NCI-H146 treated with DMSO at 0.1 percent for 48 hours (cell line): ENCODE measurements around the gene TOR3A.

Source experiments
- DNase-seq: peaks from one replicate; lab custom pipeline; 2025; ENCODE audit not compliant: unreplicated experiment; lab: John Stamatoyannopoulos, UW

Gene TOR3A

DNA sequence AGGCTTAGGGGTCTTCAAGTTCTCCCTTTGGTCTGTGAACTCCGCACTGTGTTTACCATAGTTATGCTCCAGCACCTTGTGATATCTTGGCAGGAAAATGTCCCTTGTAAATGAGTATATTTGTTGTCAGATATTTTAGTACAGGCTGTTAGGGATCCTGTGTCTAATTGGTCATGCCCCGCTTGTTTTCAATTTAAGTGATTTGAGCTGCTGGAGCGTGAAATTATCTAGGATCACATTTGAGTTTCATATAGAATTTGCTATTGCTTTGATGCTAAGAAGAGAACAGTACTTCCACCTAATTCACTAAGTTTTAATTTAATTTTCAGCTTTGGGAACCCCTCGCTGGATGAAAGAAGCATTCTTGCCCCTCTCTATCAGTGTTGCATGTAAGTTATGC lies 15.4 kb upstream of the TOR3A start:
- DNase-seq: no peak

DNA sequence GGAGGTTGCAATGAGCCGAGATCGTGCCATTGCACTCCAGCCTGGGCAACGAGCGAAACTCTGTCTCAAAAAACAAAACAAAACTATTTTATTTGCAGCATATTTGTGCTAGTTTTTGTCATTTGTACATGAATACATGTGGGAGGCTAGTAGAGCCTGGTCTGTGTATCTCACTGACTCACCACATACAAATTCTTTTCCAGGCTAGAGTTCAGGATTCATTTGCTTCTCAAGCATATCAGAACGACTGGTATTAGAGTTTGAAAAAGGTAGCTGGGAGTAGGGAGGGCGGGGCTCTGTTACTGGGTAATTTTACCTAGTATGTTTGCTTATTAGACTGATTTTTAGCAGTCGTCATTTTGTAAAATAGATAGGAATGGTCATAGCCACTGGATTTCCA lies 4.5 kb upstream of the TOR3A start:
- DNase-seq: no peak

DNA sequence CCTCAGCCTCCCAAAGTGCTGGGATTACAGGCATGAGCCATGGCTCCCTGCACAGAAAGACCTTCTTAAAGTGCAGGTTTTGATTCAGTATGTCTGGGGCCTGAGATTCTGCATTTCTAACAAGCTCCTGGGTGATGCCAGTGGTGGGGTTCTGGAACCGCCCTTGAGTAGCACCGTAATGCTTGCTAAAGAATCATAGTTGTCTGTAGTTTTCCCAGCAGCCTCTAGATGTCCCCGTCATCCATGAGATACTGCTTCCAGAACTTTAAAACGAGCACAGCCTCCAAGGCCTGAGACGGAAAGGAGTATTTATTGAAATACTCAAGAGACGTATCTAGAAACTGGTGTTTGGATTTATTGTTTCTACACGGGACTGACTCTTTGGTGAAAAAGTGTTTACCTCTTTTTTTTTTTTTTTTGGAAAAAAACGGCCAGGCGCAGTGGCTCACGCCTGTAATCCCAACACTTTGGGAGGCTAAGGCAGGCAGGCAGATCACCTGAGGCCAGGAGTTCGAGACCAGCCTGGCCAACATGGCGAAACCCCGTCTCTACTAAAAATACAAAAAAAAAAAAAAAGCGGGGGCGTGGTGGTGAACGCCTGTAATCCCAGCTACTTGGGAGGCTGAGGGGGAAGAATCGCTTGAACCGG lies 2.6 kb upstream of the TOR3A start:
- DNase-seq: peak; percentile 28

DNA sequence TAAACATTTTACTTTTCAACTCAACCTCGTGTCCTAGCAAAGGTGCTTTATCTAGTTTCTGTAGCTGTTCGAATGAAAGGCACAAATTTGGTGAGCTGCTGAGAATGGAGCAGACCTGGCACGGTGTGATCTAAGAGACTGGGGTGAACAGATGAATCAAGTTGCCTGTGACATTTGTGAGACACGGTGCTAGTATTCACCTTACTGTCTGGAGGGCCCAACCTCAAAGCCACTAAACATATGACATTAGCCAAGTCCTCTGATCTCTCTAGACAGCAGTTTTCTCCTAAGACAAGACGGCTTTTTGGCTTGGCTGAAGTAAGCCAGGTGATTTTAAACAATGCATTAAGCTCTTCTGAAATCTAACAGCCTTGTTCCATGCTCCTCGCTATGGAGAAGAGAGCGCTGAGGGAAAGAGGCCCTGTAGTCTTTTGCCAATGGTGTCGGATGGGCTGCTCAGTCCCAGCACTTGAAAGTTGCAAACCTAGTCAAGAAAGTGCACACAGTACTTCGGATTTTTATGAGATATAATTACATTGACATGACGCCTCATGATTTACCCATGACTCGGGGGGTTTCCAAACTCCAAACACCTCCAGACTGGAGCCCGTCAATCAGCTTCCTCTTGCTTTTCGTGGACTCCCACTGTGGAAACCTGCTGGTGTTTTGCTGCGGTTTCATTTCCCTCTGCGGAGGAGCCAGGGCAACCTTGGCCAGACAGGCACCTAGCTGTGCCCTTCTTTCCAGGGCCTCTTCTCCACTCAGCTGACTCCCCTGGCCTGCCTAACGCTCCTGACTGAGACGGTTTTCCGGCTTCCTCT lies 794 bp upstream of the TOR3A start:
- DNase-seq: no peak

DNA sequence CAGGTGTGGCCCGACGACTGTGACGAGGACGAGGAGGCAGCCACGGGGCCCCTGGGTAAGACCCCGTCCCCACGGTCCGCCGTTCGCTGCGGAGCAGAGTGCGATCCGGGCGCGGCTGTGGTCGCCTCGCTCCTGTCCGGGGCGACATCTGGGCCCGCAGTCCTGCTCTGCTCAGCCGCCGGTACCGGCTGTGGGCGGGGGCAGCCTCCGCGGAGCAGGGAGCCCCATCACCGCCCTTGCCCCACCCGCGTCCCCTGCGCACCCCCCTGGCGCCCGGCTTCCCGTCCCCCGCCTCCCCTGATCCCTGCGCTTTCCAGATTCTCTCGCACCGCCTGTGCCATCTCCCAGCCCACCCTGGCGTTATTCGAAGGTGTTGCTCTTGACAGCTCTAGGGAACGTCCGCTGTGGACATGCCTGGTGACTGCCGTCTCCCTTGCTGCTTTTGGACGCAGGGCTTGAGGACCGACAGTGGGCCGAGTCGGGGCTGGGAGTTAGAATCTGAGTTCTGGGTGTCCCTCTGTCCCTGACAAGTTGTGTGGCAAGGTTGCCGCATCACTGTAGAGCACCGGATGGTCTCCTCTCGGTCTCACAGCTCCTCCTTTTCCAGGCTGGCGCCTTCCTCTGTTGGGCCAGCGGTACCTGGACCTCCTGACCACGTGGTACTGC lies 596 bp downstream of the TOR3A start:
- no peak for DNase-seq

DNA sequence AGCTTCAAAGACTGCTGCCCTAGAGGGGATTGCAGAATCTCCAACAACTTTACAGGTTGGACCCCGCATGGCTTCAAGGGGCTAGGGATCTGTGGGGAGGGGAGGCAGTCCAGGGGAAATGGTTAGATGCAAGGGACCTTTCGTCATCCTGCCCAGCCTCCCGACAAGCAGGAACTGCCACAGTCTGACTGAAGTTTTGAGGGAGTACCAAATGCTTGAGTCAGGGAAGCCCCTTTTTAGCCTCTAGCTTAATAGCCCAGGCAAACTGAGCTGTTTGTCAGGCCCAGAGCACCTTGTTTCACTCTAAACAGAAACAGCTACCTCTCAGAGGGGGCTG lies 1.1 kb downstream of the TOR3A start:
- no peak for DNase-seq

DNA sequence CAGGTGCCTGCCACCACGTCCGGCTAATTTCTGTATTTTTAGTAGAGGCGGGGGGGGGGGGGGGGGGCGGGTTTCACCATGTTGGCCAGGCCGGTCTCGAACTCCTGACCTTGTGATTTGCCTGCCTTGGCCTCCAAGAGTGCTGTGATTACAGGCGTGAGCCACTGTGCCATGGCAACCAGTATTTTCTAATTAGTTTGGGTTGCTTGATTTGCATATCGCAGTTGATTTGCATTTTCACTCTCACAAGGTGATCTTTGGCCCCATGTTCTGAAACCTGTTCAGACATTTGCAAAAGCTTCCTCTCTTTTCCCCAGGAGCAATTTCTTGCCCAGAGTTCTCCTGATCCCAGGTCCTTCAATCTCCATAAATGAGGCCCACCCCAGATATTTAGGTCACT lies 1.7 kb downstream of the TOR3A start:
- no peak for DNase-seq

DNA sequence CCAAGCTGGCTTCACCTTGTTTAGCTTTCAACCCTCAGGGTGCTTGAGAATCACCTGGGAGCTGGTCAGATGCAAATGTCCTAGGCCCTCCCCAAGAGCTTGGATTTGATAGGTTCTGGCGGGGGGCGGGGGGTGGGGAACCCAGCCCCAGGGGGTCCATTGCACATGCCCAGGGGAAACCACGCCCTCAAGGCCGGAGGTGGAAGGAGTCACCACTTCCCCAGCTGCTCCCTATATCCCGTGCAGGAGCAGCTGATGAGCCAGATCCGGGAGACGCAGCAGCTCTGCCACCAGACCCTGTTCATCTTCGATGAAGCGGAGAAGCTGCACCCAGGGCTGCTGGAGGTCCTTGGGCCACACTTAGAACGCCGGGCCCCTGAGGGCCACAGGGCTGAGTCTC lies 5.8 kb downstream of the TOR3A start:
- DNase-seq: no peak

DNA sequence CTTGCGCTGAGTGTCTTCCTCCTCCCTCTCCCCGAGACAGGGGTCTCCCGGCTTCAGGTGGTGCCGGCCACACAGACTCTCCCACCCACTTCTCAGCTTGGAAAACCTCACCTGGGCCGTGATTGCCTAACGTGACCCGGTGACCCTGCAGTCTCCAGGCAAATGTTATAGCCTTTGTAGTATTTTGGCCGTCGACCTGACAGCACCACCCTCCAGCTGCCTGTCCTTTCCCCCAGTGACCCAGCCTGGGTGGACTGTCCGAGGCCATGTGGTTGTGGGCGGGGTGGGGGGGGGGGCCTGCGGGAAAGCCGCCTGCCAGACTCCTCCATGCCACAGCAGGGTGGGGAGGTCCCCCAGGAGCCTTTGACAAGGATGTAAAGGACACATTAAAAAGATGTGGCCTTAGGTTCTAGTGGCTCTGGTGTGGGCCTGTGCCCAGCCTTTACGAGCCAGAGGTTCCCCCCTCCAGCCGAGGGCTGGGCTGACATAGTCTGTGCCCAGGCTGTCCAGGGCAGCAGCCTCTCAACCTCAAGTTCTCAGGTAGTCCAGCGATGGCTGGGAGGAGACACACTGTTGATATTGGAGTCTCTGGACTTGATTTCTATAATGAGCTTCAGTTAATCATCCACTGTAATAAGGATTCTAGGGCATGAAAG lies 8.1 kb downstream of the TOR3A start:
- no peak for DNase-seq

DNA sequence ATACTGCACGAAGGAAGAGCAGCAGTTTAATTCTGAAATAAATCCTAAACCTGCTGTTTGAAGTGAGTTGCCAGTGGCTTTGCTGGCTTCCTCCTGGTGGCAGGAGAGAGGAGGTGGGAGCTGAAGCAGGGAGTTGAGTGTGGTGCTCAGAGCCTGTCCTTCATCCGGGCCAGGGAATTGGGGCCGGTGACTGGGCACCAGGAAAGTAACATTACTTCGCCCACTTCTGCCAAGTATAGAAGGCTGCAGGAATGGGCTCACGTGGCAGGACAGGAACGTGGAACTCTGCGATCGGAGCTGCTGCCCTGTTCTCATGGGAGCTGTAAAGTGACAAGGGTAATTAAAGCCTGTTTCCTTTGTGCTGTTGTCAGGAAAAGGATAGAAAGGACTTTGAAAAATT lies 8.7 kb downstream of the TOR3A start:
- DNase-seq: no peak

DNA sequence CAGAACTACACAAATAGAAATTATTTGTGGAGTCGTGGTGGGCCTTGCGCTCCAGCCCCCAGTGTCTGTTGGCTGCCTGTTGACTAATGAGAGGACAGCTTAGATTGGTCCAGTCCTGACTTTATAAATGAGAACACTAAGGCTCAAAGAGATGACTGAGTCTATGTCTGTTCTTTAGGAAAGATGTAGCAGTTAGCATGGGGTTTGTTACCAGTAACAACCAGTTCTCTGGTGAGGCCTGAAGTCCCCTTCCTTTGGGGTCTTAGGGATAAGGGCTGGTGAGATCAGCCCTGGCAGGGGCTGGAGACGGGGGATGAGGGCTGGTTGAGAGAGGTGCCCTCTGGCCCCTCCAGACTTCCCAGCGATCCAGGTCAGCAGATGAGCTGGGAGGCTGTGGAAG lies 9.1 kb downstream of the TOR3A start:
- no peak for DNase-seq

DNA sequence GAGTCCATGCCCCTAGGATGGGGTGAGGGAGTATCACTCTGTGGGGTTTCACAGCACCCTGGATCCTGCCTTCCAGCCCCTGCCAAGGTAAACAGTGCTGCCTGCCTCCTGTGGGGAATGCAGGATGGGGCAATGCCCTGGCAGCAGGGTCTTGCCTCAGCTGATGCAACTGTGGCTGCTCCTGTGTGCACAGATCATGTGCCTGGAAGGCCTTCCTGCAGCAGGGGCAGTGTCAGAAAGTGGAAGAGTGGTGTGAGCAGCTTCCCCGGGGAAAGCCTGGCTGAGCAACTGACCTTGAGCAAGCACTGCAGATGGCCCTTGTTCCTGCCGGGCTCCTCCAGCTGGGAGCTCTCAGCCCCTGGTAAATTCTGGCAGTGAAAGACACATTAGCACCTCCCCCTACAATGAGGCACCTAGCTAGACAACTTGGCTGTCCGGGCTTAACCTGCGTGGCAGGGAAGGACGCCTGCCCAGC lies 9.9 kb downstream of the TOR3A start:
- no peak for DNase-seq

DNA sequence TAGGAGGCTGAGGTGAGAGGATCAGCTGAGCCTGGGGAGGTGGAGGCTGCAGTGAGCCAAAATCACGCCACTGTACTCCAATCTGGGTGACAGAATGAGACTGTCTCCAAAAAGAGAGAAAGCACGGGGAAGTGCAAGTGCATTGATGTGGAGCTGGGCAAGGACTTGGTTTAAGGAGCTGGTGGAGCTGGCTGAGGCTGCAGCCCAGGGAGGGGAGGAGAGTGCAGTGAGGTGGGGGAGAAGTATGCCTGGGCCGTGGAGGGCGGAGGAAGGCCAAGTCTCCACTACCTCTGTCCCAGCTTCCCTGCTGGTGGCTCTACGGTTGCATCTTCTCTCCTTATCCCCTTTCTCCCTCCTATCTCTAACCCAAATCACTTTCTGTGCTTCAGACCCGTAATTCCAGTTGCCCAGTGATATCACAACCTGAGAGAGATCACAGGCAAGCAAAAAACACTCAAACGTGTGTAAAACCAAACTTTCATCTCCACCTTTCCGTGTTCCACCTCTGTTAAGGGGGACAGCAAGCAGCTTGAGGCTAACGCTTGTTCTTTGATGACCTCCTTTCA lies 11.1 kb downstream of the TOR3A start:
- DNase-seq: no peak

DNA sequence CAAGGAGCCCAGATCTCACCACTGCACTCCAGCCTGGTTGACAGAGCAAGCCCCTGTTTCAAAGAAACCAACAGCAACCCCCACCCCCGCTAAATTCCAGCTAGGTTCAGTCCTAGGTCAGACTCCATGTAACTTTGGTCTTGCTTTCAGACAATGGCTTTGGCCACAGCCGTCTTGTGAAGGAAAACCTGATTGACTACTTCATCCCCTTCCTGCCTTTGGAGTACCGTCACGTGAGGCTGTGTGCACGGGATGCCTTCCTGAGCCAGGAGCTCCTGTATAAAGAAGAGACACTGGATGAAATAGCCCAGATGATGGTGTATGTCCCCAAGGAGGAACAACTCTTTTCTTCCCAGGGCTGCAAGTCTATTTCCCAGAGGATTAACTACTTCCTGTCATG lies 12.9 kb downstream of the TOR3A start:
- DNase-seq: no peak

DNA sequence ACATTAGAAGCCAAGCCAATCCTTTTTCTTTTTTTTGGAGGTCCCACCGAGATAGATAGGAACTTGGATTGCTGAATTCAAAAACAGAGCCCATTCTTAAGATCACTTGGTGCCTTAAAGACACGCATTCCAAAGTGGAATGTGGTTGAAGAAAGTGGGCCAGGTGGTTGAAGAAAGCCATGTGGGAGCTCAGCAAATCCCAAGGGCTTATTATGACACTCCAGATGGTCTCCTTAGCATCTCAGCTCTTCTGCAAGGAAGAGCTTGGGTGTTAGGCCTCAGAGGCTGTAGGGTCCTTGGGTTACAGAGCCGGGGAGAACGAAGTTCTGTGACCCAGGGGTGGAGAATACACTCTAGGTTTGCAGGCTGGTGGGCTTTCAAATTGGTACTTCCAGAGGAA lies 13.5 kb downstream of the TOR3A start:
- no peak for DNase-seq

DNA sequence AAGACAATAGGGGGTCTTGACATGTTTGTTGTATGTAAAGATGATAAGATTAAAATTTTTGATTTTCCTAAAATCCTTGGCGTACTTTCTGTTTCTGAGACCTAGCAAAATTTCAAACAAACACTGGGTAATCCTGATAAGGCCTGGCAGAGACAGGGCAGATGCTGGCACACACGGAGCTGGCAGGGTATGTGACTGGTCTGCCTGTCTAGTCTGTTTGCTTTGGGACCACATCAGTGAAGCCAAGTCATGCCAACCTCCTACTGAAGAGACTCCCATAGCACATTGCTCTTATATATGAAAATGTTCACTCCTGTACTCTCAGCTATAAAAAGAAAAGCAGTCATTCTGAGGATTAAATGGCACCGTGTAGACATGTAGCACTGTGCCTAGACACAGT lies 14.1 kb downstream of the TOR3A start:
- no peak for DNase-seq

DNA sequence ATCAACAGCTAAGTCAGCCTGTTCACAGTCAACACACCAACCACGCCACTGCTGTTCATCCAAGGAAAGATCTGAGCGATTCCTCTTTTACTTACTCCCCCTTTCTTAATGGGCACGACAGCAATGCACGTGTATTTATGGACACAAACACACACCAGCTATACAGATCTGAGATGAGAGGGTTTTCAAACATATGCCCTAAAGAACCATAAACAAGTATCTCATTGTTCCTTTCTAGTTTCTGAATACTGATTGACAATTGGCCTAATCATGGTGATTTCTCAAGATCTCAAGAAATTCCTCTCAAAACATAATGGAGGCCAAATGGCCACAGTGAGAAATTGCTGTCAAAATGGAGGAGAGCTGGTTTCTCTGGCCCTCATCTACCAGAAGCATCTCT lies 18.0 kb downstream of the TOR3A start:
- no peak for DNase-seq

DNA sequence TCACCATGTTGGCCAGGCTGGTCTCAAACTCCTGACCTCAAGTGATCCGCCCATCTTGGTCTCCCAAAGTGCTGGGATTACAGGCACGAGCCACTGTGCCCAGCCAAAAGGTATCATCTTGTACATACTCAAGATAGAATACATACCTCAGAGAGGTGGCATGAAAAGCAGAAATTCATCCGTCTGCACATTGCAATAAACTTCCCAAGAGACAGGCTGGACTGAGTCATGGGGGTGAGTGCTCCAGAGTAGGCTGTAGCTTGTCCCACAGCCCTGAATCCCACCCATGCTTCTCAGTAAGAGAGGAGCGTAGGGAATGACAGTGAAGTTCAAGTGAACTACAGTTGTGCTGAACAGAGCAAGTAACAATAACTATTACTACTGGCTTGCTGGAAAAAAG lies 19.7 kb downstream of the TOR3A start:
- DNase-seq: no peak

DNA sequence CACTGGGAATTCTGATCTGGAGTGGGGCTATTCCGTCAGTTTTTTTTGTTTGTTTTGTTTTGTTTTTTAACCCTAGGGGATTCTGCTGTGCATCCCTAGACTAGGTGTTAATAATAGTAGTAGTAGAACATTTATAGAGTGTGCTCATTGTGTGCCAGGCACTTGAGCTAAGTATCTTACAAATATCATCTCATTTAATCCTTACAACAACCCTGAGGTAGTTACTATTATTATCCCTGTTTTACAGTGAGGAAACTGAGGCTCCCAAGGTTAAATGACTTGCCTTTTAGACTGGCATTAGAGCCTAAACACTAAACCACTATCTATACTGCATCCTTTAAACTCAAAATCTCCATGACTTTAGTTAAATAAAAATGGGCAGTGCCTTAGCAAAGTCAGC lies 22.1 kb downstream of the TOR3A start:
- no peak for DNase-seq

DNA sequence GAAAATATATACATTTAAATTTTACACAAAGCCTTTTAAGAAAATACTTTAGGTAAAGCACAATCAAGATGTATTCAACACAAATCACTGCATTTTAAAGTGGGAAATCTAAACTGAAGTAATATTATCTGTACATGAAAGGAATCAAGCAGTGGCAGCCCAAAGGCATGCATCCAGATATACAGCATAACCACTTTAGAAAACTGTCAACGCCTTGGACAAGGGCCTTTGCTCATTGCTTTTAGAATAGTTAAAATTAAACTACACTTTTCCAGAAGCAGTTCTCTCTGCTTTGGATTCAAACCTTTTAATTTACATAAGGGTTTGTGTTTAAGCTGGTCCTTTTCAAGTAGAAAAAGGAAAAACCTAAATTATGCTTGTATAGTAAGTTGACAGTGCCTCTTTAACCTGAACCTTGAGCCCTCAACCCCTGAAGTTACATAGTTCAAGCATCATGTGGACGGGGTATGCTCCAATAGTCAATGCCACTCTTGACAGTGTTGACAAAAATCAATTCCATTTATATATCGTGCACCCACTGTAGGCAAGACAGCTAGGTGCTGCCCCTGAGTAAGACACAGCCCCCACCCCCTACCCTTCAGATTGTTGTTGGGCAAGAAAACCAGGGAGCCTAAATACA lies 22.9 kb downstream of the TOR3A start:
- DNase-seq: no peak

DNA sequence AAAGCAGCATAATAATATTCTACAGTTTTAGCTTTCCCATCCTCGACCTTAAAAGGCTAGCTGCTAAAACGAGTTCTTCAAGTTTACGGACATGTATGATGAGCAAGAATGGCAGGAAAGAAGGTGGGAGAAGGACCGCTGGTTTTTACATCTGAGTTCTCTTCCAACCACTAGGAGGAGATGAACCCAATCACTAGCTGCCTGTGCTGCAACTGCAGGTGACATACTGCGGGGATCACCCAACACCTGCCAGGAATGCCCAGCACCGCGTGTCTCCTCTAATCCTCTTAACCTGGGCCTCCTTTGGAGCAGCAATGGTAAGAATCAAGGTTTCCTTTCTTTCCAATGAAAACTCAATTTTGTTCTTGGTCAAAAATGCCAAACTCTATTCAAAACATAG lies 23.5 kb downstream of the TOR3A start:
- no peak for DNase-seq
